Smooth muscle cell of trachea (primary cell): ENCODE results near the gene NECTIN2. TPM values are rescaled to one million over a fixed set of nuclear protein-coding genes. Genes with fewer than 3 reads are reported as not detected.

ENCODE experiments used
- total RNA-seq: library from RNA; depleted of rRNA; stranded (reverse); fragments of >200 nt; gene quantifications from 2 replicates; pipeline ENCODE4 v1.2.1, GENCODE V29; 2014

NECTIN2 gene
- total RNA-seq = 45.2 and 61.5 TPM in 2 replicates

DNA sequence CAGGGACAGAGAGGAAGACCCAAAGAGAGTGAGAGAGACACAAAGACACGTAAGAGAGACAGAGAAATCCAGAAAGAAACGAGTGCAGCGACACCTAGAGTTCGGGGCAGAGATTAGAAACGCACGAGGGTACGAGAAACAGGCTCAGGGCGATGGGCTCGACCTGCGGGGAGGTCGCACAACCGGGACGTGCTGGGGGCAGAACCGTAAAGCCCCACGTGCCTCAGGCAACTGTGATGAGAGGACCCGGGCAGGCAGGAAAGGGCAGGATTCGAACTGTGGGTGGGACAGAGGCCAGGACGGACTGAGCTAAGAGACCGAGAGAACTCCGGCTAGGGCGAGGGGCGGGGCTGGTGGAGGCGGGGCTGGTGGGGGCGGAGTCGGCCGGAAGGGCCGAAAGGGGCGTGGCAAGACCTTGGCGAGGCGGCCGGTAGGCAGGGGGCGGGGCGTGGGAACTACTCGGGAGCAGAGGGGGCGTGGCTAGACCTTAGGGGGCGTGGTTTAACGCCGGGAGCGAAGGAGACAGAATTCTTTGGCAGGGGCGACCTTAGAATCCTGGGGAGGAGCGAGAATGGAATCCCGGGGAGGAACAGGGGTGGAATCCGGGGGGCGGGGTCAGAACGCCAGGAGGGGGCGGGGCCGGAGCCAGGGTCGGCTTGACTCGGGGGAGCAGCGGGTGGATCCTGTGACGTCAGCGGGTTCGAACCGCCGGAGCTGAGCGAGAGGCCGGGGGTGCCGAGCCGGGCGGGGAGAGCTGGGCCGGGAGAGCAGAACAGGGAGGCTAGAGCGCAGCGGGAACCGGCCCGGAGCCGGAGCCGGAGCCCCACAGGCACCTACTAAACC, at the start of gene NECTIN2:
TSS of gene NECTIN2 (plus strand) at position 686 of the 843 bp plus-strand sequence. CDS start 229 bp downstream, outside the sequence.

DNA sequence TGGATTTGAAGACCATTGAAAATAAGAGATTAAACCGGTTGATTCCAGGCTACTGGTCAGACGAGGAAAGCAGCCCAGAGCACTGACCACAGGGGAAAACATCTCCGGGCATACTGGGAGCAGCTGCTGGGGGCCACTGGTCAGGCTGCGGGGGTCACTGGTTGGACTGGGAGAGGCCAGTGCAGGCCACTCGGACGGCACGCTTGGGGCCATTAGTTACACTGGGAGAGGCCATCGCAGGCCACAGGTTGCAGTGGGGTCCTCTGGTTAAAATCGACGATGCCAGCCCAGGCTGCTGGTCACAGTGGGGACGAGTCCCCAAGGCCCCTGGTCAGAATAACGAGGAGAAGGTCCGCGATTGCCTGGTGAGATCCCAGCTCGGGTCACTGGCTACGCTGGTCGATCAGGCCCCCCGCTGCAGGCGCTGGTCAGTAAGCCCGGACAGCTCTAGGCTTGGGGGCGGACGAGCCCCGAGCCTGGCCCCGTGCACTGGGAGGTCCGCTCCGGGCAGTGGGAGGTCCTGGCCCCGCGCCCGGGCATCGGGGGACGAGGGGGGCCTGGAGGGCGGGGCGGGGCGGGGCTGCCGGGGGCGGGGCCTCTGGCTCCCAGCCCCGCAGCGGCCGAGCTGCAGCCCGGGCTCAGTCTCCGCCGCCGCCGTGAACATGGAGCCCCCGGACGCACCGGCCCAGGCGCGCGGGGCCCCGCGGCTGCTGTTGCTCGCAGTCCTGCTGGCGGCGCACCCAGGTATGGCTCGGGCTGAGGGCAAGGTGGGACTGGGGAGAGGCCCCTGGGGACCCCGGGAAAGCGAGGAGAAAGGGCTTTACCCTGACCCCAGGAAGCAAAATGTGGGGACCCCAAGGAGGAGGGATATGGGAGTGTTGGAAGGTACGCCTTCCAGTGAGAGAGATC, 37.4 kb upstream of the NECTIN2 start, which contains the start of gene BCAM:
TSS of gene BCAM (plus strand) at position 641 of the 909 bp plus-strand sequence. CDS start at position 663, 22 bp downstream.

DNA sequence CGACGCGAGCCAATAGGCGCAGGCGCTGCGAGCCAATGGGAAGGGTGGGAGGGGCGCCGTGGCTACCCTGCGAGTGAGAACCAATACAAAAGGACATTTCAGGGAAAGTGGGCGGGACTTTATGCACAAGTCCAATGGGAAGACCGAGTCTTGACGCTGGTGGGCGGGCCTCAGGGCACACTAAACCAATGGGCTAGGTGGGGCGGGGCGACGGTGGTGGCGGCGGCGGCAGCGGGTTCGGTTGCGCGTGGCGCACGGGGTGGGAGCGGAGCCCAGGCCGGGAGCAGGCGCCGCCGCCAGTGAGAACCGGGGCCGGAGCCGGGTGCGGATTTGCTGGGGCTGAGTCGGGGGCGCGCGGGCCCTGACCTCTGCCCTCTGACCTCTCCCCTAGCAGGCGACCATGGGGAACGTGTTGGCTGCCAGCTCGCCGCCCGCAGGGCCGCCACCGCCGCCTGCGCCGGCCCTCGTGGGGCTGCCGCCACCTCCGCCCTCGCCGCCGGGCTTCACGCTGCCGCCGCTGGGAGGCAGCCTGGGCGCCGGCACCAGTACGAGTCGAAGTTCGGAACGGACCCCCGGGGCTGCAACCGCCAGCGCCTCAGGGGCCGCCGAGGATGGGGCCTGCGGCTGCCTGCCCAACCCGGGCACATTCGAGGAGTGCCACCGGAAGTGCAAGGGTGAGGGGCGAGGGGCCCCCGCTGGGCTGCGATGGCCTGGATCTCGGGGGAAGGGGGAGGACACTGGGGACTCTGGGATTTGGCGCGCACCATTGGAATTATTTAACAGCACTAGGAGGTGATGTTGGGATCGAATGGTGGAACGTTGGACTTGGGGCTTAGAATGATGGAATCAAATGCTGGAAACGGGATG, 45.2 kb downstream of the NECTIN2 start, which contains the start of gene TOMM40:
TSS of gene TOMM40 (plus strand) at position 239 of the 867 bp plus-strand sequence. CDS start at position 401, 162 bp downstream.

DNA sequence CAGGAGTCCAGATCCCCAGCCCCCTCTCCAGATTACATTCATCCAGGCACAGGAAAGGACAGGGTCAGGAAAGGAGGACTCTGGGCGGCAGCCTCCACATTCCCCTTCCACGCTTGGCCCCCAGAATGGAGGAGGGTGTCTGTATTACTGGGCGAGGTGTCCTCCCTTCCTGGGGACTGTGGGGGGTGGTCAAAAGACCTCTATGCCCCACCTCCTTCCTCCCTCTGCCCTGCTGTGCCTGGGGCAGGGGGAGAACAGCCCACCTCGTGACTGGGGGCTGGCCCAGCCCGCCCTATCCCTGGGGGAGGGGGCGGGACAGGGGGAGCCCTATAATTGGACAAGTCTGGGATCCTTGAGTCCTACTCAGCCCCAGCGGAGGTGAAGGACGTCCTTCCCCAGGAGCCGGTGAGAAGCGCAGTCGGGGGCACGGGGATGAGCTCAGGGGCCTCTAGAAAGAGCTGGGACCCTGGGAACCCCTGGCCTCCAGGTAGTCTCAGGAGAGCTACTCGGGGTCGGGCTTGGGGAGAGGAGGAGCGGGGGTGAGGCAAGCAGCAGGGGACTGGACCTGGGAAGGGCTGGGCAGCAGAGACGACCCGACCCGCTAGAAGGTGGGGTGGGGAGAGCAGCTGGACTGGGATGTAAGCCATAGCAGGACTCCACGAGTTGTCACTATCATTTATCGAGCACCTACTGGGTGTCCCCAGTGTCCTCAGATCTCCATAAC, 59.5 kb downstream of the NECTIN2 start, which contains the start of gene APOE:
TSS of gene APOE (plus strand) at position 360 of the 724 bp plus-strand sequence. CDS start 829 bp downstream, outside the sequence.

DNA sequence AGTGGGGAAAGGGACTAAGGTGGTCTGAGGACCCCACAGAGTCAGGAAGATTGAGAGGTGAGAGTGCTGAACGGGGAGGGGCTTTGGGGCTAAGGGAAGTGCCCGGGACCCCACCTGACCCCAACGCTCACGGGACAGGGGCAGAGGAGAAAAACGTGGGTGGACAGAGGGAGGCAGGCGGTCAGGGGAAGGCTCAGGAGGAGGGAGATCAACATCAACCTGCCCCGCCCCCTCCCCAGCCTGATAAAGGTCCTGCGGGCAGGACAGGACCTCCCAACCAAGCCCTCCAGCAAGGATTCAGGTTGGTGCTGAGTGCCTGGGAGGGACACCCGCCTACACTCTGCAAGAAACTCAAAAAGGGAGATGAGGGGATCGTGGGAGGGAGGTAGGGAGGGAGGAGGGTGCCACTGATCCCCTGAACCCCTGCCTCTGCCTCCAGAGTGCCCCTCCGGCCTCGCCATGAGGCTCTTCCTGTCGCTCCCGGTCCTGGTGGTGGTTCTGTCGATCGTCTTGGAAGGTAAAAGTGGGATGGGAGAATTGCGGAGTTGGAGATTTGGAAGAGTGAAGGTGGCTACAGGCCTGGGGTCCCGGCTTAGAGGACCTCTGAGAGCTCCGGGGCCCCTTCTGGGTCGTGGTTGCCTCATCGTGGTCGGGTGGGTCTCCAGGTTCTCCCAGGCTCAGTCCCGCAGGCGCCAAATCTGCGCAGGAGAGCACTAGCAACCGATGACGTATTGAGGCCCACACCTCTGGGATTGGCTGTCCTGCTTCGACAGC, 68.5 kb downstream of the NECTIN2 start, which contains the start of gene APOC1:
TSS of gene APOC1 (plus strand) at position 176 of the 774 bp plus-strand sequence. CDS start at position 460, 284 bp downstream.

Other genes starting within 250 kb of the NECTIN2 start
- 0.17 TPM in 1 of 2 replicates, not detected in the other for gene IGSF23, start 232.7 kb upstream of the NECTIN2 start, total RNA-seq
- gene PVR, start 202.4 kb upstream of the NECTIN2 start, total RNA-seq = 43.5 and 69.3 TPM in 2 replicates
- 1.2 and 2.6 TPM in 2 replicates for gene CEACAM19, start 174.8 kb upstream of the NECTIN2 start, total RNA-seq
- gene CEACAM16, start 147.1 kb upstream of the NECTIN2 start, total RNA-seq = 0.17 TPM in 1 of 2 replicates, not detected in the other
- gene BCL3, start 97.6 kb upstream of the NECTIN2 start, total RNA-seq = 7.3 and 13.2 TPM in 2 replicates
- gene CBLC, start 68.4 kb upstream of the NECTIN2 start, total RNA-seq = not detected in 2 replicates
- gene BCAM, start 37.2 kb upstream of the NECTIN2 start, total RNA-seq = 9.3 and 31.3 TPM in 2 replicates
- gene TOMM40, start 45.0 kb downstream of the NECTIN2 start, total RNA-seq = 31.3 and 36.4 TPM in 2 replicates
- gene APOE, start 59.5 kb downstream of the NECTIN2 start, total RNA-seq = 4.1 and 58.4 TPM in 2 replicates
- gene APOC1, start 68.3 kb downstream of the NECTIN2 start, total RNA-seq = 0.58 and 0.99 TPM in 2 replicates
- not detected in 2 replicates for gene APOC4, start 95.9 kb downstream of the NECTIN2 start, total RNA-seq
- gene APOC2, start 99.8 kb downstream of the NECTIN2 start, total RNA-seq = not detected in 2 replicates
- gene CLPTM1, start 109.1 kb downstream of the NECTIN2 start, total RNA-seq = 42.9 and 94.9 TPM in 2 replicates
- 4.1 and 19.0 TPM in 2 replicates for gene RELB, start 155.2 kb downstream of the NECTIN2 start, total RNA-seq
- gene CLASRP, start 192.7 kb downstream of the NECTIN2 start, total RNA-seq = 11.4 and 25.5 TPM in 2 replicates
- gene ZNF296, start 230.2 kb downstream of the NECTIN2 start, total RNA-seq = 0.17 and 0.29 TPM in 2 replicates
- 21.1 and 22.2 TPM in 2 replicates for gene GEMIN7, start 233.0 kb downstream of the NECTIN2 start, total RNA-seq
- 39.7 and 66.0 TPM in 2 replicates for gene PPP1R37, start 246.9 kb downstream of the NECTIN2 start, total RNA-seq